HFF-Myc (cell line): ENCODE measurements around the gene ENDOG.
"Not testable (repeated sequence)": the region's sequence is repeated elsewhere in the genome, so short reads cannot be mapped to it uniquely, and the experiment has no call there.

Experiments used
- DNase-seq: peaks from one replicate; pipeline ENCODE4 v3.0.0-alpha.2; 2011; ENCODE audit warnings: low read depth; ENCODE audit errors: extremely low read depth
- H3K4me3 ChIP-seq: replicated peaks from 2 replicates; pipeline ENCODE4 v1.5.1; 2011; ENCODE audit warnings: low read depth, mild to moderate bottlenecking, control low read depth, low read length
- TF ChIP-seq, protein P1 (sequence below): IDR thresholded peaks from 2 replicates; pipeline ENCODE4 v1.5.1; 2012; ENCODE audit warnings: mild to moderate bottlenecking, low read depth, low read length, control low read depth; ENCODE audit errors: missing control alignments

The ENDOG gene

DNA sequence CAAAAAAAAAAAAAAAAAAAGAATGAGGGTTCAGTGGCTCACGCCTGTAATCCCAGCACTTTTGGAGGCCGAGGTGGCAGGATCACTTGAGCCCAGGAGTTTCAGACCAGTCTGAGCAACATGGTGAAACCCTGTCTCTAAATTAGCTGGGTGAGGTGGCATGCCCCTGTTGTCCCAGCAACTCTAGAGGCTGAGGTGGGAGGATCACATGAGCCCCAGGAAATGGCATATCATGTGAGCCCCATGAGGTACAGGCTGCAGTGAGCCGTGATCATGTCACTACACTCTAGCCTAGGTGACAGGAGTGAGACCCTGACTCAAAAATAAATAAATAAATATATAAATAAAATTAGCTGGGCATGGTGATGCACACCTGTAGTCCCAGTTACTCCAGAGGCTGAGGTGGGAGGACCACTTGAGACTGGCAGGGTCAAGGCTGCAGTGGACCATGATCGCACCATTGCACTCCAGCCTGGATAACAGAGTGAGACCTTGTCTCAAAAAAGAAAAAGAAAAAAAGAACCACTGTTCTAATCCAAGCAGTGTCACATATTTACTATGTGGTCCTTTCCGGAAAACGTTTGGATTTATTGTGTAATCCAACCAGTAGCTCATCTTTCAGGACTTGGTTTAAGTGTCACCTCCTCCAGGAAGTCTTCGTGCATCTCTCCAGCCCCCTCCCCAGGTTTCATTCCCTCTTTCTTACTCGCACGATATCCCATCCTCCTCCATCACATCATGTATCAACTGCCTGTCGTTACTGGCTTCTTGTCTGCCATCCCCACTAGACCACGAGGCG is 23.6 kb downstream of the ENDOG start:
- TF ChIP-seq, protein P1, sequence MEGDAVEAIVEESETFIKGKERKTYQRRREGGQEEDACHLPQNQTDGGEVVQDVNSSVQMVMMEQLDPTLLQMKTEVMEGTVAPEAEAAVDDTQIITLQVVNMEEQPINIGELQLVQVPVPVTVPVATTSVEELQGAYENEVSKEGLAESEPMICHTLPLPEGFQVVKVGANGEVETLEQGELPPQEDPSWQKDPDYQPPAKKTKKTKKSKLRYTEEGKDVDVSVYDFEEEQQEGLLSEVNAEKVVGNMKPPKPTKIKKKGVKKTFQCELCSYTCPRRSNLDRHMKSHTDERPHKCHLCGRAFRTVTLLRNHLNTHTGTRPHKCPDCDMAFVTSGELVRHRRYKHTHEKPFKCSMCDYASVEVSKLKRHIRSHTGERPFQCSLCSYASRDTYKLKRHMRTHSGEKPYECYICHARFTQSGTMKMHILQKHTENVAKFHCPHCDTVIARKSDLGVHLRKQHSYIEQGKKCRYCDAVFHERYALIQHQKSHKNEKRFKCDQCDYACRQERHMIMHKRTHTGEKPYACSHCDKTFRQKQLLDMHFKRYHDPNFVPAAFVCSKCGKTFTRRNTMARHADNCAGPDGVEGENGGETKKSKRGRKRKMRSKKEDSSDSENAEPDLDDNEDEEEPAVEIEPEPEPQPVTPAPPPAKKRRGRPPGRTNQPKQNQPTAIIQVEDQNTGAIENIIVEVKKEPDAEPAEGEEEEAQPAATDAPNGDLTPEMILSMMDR, result no peak
- no peak for DNase-seq
- H3K4me3 ChIP-seq, result no peak overlapping the region

DNA sequence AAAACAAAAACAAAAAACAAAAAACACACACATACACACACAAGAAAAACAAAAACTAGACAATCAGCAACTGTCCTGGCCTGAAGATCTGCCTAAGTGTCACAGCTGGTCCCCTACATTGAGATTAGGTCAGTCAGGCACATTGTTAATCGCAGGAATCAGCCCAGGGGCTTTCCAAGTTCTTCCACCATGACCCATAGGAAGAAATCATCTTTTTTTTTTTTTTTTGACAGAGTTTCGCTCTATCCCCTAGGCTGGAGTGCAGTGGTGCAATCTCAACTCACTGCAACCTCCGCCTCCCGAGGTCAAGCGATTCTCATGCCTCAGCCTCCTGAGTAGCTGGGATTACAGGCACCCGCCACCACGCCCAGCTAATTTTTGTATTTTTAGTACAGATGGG is 24.9 kb downstream of the ENDOG start:
- DNase-seq, H3K4me3 ChIP-seq: not testable (repeated sequence)

DNA sequence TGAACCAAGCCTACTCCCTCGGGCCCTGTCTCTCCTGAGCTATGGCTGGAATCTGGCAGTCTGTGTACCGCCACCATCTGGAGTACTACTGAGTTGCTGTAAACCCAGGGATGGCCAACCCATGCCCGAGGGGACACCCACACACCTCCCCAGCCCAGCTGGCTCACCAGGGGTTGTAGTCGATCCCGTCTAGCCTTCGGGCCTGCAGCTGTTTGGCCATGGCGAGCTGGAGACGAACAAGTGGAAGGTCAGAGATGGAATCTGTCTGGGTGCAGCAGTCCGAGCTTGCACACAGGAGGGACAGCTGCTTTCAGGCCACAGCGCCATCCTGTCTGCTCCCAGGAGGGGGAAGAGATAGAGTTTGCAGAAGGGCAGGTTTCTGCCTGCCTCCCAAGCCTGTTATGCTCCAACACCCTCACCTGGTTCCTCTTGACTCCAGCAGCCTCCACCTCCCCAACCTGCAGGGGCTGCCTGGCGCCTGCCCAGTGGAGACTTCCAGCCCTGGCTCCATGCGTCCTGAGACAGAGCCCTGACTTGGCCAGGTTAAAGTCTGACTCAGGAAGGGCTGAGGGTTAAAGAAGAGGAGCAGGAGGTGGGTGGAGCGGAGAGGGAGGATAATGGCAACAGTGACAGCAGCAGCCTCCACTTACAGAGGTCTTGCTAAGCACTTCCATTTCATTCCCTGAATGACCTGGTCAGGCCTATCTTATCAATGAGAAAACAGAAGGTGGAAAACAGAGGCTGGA is 27.1 kb downstream of the ENDOG start:
- DNase-seq, result no peak
- TF ChIP-seq, protein P1, result no peak
- no peak overlapping the region for H3K4me3 ChIP-seq

DNA sequence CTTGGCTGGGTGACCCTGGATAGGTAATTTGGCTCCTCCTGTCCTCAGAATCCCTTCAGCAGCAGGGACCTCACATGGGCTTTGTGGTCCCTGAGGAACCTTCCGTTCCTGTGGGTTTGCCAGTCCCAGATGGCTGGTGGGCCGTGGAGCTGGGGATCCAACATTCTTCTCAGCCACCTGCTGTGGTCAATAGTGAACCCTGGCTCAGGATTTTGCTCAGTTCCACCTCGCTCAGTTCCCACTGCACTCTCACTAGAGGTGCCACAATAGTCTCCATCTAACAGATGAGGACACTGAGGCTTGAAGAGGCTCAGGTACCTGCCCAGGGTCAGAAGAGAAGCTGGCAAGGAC is 28.4 kb downstream of the ENDOG start:
- no peak overlapping the region for H3K4me3 ChIP-seq
- no peak for DNase-seq
- TF ChIP-seq, protein P1, result no peak

DNA sequence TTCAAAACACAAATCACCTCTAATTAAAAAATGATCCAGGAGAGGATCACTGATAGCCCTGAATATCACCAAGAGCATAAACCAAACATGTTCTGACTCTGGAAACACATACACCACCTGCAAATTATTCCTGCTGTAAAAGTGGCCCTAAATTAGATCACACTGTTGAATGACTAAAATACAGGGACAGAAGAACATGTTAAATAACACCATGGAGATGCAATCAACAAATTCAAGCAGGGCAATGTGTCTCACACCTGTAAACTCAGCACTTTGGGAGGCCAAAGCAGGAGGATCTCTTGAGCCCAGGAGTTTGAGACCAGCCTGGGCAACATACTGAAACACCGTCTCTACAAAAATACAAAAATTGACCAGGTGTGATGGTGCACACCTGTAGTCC is 29.5 kb downstream of the ENDOG start:
- DNase-seq, result no peak
- TF ChIP-seq, protein P1, result no peak
- no peak overlapping the region for H3K4me3 ChIP-seq

DNA sequence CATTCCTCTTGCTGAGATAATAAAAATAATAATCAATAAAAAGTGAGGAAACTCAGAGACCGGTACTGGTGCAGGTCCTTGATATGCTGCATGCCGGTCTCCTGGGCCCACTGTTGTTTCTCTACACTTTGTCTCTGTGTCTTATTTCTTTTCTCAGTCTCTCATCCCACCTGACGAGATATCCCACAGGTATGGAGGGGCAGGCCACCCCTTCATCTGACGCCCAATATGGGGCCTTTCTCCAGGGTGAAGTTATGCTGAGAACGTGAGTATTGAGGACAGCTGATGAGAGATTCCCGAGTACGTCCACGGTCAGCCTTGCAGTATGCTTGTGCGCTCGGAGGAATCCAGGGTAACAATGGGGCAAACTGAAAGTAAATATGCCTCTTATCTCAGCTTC is 32.7 kb downstream of the ENDOG start:
- H3K4me3 ChIP-seq, DNase-seq: not testable (repeated sequence)

DNA sequence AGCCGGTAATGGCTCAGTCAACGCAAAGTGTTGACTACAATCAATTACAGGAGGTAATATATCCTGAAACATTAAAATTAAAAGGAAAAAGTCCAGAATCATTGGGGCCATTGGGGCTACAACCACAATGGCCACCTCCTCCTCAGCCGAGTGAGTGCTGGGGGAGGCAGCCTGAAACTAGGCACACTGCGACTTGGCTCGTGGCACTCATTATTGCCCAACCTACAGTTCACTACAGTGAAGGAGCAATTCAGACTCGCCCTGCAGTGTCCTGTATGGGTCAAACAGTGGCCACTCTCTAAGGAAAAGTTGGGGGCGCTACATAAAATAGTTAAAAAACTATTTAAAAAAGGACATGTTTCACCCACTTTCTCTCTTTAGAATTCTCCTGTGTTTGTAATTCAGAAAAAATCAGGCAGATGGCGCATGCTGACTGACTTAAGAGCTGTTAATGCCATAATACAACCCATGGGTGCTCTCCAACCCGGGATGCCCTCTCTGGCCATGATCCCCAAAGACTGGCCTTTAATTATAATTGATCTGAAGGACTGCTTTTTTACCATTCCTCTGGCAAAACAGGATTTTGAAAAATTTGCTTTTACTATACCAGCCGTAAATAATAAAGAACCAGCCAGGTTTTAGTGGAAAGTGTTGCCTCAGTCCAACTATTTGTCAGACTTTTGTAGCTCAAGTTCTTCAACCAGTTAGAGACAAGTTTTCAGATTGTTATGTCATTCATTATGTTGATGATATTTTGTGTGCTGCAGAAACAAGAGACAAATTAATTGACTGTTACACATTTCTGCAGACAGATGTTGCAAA is 33.7 kb downstream of the ENDOG start:
- not testable (repeated sequence) for H3K4me3 ChIP-seq, DNase-seq

DNA sequence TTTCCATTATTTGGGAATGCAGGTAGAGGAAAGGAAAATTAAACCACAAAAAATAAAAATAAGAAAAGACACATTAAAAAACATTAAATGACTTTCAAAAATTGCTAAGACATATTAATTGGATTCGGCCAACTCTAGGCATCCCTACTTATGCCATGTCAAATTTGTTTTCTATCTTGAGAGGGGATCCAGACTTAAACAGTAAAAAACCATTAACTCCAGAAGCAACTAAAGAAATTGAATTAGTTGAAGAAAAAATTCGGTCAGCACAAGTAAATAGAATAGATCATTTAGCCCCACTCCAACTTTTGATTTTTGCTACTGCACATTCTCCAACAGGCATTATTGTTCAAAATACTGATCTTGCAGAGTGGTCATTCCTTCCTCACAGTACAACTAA is 34.3 kb downstream of the ENDOG start:
- not testable (repeated sequence) for H3K4me3 ChIP-seq, DNase-seq

DNA sequence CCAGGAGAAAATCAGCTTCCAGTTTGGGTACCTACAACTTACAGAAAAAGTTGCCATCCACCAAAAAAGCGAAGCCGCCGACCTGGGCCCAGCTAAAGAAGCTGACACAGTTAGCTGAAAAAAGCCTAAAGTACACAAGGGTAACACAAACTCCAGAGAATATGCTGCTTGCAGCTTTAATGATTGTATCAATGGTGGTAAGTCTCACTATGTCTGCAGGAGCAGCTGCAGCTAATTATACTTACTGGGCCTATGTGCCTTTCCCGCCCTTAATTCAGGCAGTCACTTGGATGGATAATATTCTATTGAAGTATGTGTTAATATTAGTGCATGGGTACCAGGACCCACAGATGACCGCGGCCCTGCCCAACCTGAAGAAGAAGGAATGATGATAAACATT is 36.2 kb downstream of the ENDOG start:
- H3K4me3 ChIP-seq, DNase-seq: not testable (repeated sequence)

DNA sequence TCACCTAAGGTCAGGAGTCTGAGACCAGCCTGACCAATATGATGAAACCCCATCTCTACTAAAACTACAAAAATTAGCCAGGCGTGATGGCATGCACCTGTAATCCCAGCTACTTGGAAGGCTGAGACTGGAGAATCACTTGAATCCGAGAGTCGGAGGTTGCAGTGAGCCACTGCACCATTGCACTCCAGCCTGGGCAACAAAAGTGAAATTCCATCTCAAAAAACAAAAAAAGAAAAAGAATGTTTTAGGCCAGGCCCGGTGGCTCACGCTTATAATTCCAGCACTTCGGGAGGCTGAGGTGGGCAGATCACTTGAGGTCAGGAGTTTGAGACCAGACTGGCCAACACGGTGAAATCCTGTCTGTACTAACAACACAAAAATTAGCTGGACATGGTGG is 40.2 kb downstream of the ENDOG start:
- not testable (repeated sequence) for DNase-seq, H3K4me3 ChIP-seq
